ENCODE data around the gene B2M.

- no peak for TF ChIP-seq CTCF (IDR thresholded peaks at IDR 0.05)
- no peak for TF ChIP-seq POLR2A (IDR thresholded peaks at IDR 0.05)
Observed at GRCh38 chr15:44706401-44706800, 4.9 kb upstream of the B2M start.

Measured in adrenal gland (tissue), 5 donors.